Measurements from ENCODE around the gene GPAM.

Gene GPAM

DNA sequence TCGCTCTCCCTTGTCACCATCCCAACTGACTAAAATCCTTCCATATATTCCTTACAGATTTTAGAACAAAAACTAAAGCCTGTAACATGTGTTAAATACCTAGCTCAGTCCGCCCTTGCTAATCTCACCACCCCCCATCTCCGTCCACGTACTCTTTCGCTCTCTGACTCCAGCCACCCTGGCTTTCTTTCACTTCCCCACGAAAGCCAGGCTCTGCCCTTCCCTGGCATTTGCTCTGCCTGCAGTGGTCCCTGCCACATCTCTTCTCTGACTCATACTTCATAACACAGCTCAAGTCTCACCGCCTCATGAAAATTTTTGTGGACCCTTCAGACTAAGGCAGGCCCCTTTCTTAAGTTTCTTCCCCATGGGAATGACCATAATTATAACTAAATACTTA is 11.7 kb upstream of the GPAM start:
- Histone ChIP-seq H3K36me3 (no peaks in the 10 kb centered on the region), H3K27ac (no peak overlapping the region), H3K9me3 (no peaks in the 10 kb centered on the region), H3K4me1 (ENCODE audit: control insufficient read depth in 1 of 2, insufficient read depth in 1 of 2, low read depth in 1 of 2, low read length in 1 of 2) (no peaks in the 10 kb centered on the region), H3K4me3 (ENCODE audit: low read depth in 1 of 2, low read length in 1 of 2) (no peak overlapping the region), H3K27me3 (peaks cover 9% of the 10 kb centered on the region)
- TF ChIP-seq CTCF (IDR thresholded peaks at IDR 0.05) = no peak

DNA sequence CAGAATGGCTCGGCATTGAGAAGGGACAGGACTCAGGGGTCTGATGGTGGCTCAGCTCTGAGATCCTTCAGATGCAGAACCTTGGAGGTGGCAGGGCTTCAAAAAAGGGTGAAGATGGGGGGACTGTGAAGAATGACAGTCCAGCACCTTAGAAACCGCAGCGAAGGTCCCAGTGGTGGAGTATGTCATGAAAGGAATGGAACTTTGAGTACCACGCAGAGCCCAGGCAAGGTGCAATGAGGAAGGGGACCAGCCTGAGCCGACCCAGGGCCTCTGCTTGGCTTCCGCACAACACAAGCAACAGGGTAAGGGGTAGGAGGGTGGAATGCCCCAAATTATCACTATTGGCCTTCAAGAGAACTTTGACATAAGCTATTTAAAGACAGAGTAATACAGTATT is 8.2 kb upstream of the GPAM start:
- H3K4me1 ChIP-seq (ENCODE audit: control insufficient read depth in 1 of 2, insufficient read depth in 1 of 2, low read depth in 1 of 2, low read length in 1 of 2) = no peaks in the 10 kb centered on the region
- H3K27me3 ChIP-seq = peaks cover 30% of the 10 kb centered on the region
- no peak overlapping the region for H3K27ac ChIP-seq
- no peaks in the 10 kb centered on the region for H3K9me3 ChIP-seq
- no peaks in the 10 kb centered on the region for H3K36me3 ChIP-seq
- no peak for TF ChIP-seq CTCF (IDR thresholded peaks at IDR 0.05)
- H3K4me3 ChIP-seq (ENCODE audit: low read depth in 1 of 2, low read length in 1 of 2) = no peak overlapping the region

DNA sequence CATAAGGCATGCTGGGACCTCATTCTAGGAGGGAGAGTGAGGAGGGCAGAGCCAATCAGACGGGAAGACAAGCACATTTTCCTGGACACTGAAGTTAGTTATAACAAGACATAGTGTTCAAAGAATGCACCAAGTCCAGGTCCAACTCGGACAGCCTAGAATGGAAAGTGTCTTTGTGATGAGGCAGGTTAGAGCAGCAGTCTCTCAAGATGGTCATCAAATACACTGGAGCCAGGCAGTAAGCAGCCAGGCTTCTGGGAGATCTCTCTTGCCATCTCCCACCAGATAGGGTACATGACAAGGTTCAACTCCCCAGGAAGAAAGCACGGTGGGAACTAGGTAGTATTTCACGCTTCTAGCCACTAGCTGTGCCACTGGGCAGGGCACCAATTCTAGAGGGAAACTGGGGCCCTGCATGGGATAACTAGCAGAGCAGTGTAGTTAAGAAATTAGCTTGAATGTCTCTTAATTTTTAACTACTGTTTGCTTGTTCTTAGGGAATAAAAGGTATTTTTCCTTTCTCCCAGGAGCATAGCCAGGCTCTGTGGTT is 7.6 kb upstream of the GPAM start:
- no peak for TF ChIP-seq CTCF (IDR thresholded peaks at IDR 0.05)
- H3K27ac ChIP-seq = no peak overlapping the region
- H3K27me3 ChIP-seq = peaks cover 23% of the 10 kb centered on the region
- H3K36me3 ChIP-seq = no peaks in the 10 kb centered on the region
- no peak overlapping the region for H3K4me3 ChIP-seq (ENCODE audit: low read depth in 1 of 2, low read length in 1 of 2)
- no peaks in the 10 kb centered on the region for H3K4me1 ChIP-seq (ENCODE audit: control insufficient read depth in 1 of 2, insufficient read depth in 1 of 2, low read depth in 1 of 2, low read length in 1 of 2)
- no peaks in the 10 kb centered on the region for H3K9me3 ChIP-seq

- Histone ChIP-seq H3K27ac (no peak overlapping the region), H3K4me1 (ENCODE audit: control insufficient read depth in 1 of 2, insufficient read depth in 1 of 2, low read depth in 1 of 2, low read length in 1 of 2) (no peaks in the 10 kb centered on the region), H3K36me3 (no peaks in the 10 kb centered on the region), H3K4me3 (ENCODE audit: low read depth in 1 of 2, low read length in 1 of 2) (no peak overlapping the region), H3K27me3 (peaks cover 22% of the 10 kb centered on the region), H3K9me3 (no peaks in the 10 kb centered on the region)
- no peak for TF ChIP-seq CTCF (IDR thresholded peaks at IDR 0.05)
Observed at GRCh38 chr10:112189465-112189864, 5.9 kb upstream of the GPAM start.

DNA sequence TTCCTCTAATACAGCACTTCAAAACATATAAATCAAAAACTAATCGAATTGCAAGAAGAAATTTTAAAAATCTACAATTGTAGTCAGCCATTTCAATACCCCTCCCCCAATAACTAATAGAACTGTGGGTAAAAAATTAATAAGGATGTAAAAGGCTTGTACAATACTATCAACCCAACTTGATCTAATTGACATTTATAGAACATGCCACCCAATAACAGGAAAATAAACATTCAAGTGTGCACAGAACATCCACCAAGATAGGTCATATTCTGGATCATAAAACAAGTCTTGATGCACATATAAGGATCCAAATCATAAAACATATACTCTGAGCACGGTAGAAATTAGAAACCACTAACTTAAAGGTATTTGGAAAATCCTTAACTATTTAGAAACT is 4.0 kb upstream of the GPAM start:
- H3K4me3 ChIP-seq (ENCODE audit: low read depth in 1 of 2, low read length in 1 of 2) = no peak overlapping the region
- no peak overlapping the region for H3K27ac ChIP-seq
- H3K9me3 ChIP-seq = no peaks in the 10 kb centered on the region
- peaks cover 10 to 13% of the 10 kb centered on the region in 2 experiments for H3K4me1 ChIP-seq (ENCODE audit: control insufficient read depth in 1 of 2, insufficient read depth in 1 of 2, low read depth in 1 of 2, low read length in 1 of 2)
- TF ChIP-seq CTCF (IDR thresholded peaks at IDR 0.05) = no peak
- H3K36me3 ChIP-seq = no peaks in the 10 kb centered on the region
- H3K27me3 ChIP-seq = peaks cover 22% of the 10 kb centered on the region

DNA sequence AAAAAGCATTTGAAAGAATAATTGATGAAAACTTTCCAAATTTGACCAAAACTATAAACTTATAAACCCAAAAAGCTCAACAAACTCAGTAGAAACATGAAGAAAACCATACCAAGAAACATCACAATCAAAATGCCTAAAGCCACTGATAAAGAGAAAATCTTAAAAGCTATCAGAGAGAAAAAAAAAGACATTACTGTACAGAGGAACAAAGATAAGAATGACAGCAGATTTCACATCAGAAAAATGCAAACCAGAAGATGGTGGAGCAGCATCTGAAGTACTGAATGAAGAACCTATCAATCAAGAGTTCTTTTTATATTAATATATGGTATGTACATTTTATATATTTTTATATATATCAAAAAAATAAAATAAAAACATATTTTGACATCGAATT is 2.4 kb upstream of the GPAM start:
- Histone ChIP-seq H3K4me3 (ENCODE audit: low read depth in 1 of 2, low read length in 1 of 2) (no peak overlapping the region), H3K27me3 (peaks cover 22% of the 10 kb centered on the region), H3K4me1 (ENCODE audit: control insufficient read depth in 1 of 2, insufficient read depth in 1 of 2, low read depth in 1 of 2, low read length in 1 of 2) (peaks cover 10 to 13% of the 10 kb centered on the region in 2 experiments), H3K36me3 (no peaks in the 10 kb centered on the region), H3K9me3 (no peaks in the 10 kb centered on the region), H3K27ac (no peak overlapping the region)
- TF ChIP-seq CTCF (IDR thresholded peaks at IDR 0.05) = no peak
